Anterior cingulate cortex (tissue), 58 donors: Measurements from ENCODE around the gene CST5.
"Not testable (repeated sequence)": the region's sequence is repeated elsewhere in the genome, so short reads cannot be mapped to it uniquely, and the experiment has no call there.

Experiments
- DNase-seq, 58 donors: peaks; one replicate each; lab custom pipeline; 2025; lab: John Stamatoyannopoulos, UW

CST5 gene

GRCh38 chr20:23857962-23858595, 21.5 kb downstream of the CST5 start:
- no peak for DNase-seq

DNA sequence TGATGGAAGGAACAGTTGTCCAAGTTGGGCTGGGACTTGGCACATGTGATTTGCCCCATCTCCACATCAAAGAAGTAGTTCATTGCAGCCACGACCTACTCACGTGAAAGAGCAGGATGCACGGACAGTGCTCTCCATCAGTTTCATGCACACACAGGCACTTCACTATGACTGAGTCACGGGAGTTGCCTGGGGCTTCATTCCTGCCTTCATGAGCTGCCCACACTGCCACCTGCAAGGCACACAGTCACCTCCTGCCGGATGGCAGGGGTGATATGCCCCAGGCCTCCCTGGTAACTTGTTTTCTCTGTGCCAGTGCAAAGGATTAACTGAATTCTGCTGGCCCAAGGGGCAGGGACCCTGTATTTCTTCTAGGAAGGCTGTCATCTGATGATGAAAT, 22.8 kb downstream of the CST5 start:
- no peak for DNase-seq

DNA sequence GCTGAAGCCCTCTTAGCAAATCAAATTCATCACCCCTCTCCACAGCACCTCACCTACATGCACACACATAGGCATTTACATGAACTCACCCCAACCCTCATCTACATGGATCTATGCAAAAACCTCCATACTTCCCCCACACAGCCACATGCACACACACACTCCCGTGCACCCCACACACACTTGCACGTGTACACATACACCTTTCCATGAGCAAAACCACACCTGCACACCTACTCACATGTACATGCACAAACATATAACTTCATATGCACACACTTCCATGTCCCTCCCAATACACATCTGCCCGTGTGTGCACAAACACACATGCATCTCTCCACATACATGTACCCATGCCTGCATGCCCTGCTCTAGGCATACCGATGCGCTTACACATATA, 23.3 kb downstream of the CST5 start:
- no peak for DNase-seq

- no peak for DNase-seq
These were observed 37.9 kb downstream of the CST5 start for GRCh38 chr20:23841693-23842092.

DNA sequence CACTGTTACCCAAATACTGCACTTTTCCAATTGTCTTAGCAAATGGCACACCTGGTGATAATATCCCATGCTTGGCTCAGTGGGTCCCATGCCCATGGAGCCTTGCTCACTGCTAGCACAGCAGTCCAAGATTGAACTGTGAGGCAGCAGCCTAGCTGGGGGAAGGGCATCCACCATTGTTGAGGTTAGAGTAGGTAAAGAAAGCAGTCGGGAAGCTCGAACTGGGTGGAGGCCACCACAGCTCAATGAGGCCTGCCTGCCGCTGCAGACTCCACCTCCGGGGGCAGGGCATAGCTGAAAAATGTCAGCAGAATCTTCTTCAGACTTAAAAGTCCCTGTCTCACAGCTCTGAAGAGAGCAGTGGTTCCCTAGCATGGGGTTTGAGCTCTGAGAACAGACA, 43.8 kb downstream of the CST5 start:
- DNase-seq = no peak

DNA sequence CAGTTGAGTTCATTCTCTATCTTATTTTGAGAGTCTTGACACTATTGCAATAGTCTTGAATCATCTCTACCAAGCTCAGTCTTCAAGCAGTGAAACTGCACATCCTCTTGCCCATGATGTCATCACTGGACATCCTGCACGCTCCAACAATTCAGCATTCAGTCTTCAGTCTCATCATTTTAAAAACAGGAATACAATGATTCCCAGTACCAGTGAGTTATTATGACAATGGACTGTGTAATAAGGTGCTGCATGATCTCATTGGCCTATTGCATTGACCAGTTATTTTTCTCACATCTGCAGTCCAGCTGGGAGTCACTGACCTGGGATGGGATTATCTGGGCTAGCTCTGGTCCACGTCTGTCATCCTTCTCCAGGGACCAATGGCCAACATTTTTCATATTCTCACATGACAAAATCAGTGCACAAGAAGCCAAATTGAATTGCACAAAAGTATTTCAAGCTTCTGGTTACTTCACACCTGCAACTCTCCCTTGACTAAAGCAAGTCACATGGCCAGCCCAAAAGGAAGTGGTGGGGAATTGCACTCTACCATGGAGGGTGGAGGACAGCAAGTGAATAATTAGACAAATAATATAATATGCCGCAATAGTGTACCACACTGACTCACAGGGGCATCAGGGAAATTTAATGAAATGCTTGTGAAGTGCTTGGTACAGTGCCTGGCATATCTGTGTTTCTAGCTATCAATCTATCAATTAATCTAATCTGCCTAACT, 46.6 kb downstream of the CST5 start:
- no peak for DNase-seq

DNA sequence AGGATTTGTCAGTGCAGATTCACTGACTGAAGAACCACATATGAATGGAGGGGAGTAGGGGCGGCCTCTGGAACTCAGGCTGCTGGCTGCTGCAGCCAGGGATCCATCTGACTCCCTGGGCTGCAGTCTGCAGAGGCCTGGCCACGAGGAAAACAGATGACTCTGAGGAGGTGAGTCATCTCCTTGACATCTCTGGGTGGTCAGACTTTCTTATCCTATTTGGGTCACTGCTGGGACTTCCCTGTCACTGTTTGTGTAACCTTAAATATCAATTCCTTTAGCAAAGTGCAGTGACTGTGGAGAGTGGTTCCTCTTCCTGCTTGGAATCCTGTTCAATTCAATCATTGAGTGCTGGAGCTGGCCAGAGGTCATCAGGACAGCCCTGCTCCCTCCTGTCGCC, 47.6 kb downstream of the CST5 start:
- DNase-seq = not testable (repeated sequence)

DNA sequence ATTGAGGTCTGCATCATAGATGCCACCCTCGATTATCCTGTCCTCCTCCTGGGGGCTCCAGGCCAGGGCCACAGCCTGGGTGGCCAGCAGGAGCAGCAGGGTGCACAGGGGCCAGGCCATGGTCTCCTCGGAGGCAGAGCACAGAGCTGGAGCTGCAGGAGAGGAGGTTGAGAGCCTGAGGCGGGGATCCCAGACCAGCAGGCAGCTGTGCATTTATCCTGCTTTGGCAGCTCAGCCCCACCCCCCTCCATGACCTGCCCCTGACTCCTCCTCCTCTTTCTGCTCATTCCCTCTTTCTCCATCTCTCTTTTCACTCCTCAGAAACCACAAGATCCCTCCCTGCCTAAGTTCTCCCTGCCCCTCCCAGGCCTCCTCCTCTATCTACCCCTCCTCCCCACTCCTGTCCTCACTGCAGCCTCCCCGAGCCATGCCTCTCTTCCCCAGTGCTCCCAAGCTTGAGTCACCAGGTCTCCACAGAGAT, 53.0 kb downstream of the CST5 start, which contains the start of gene CST2:
TSS of gene CST2 (minus strand) at position 189 of the 481 bp plus-strand sequence. CDS start at position 120, 69 bp downstream.
- DNase-seq = no peak
